Measurements from ENCODE around the gene HIP1R. TPM values are rescaled to one million over a fixed set of nuclear protein-coding genes. Genes with fewer than 3 reads are reported as not detected.

HIP1R gene
- total and polyA plus RNA-seq, 11 donors = 14.9 to 49.5 (median 19.6) TPM

- peaks cover 0 to 27% (median 6%) of the 10 kb centered on the region in 9 donors for H3K36me3 ChIP-seq
- 86 to 95% (median 88%) methylated on average over 15 to 17 of the region's 17 CpGs for WGBS, 4 donors
Observed at GRCh38 chr12:122853582-122854245, 18.5 kb downstream of the HIP1R start.

DNA sequence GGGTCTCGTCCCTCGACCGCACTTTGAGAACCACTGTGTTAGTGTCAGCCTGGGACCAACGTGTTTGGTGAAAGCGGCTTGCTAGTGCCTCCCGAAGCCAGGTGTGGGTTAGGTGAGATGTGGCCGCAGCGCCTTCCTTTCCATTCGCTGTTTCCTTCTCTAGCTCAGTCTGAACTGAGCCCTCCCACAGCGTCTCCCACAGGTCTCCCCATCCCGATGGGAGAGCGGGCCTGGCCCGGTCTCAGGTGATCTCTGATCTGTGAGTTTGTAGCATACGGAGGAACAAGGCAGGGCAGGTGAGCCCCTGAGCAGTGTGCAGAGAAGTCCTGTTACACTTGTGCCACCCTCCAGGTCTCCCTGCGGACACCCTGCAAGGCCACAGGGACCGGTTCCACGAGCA lies 19.3 kb downstream of the HIP1R start:
- H3K4me1 ChIP-seq = peaks cover 0 to 34% (median 16%) of the 10 kb centered on the region in 12 donors
- DNase-seq (peak in 2 of 5 donors; percentile 19 to 42), ATAC-seq (no peak)
- H3K4me3 ChIP-seq = no peak overlapping the region
- no peaks in the 10 kb centered on the region for H3K9me3 ChIP-seq
- intact Hi-C loops (cut with DNase I) = no loop called here
- no peak overlapping the region for H3K27ac ChIP-seq
- no peak for TF ChIP-seq POLR2A (IDR thresholded peaks at IDR 0.05)
- TF ChIP-seq, protein P1, sequence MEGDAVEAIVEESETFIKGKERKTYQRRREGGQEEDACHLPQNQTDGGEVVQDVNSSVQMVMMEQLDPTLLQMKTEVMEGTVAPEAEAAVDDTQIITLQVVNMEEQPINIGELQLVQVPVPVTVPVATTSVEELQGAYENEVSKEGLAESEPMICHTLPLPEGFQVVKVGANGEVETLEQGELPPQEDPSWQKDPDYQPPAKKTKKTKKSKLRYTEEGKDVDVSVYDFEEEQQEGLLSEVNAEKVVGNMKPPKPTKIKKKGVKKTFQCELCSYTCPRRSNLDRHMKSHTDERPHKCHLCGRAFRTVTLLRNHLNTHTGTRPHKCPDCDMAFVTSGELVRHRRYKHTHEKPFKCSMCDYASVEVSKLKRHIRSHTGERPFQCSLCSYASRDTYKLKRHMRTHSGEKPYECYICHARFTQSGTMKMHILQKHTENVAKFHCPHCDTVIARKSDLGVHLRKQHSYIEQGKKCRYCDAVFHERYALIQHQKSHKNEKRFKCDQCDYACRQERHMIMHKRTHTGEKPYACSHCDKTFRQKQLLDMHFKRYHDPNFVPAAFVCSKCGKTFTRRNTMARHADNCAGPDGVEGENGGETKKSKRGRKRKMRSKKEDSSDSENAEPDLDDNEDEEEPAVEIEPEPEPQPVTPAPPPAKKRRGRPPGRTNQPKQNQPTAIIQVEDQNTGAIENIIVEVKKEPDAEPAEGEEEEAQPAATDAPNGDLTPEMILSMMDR (IDR thresholded peaks at IDR 0.05) = no peak
- peaks cover 0 to 26% (median 6%) of the 10 kb centered on the region in 9 donors for H3K36me3 ChIP-seq
- no peaks in the 10 kb centered on the region for H3K27me3 ChIP-seq
- WGBS, 4 donors = 94 to 95% (median 94%) methylated on average over 14 to 17 of the region's 17 CpGs

More at GRCh38 chr12:122853582-122854245, 18.5 kb downstream of the HIP1R start:
- no peak for TF ChIP-seq POLR2A (IDR thresholded peaks at IDR 0.05)
- TF ChIP-seq, protein P1 (IDR thresholded peaks at IDR 0.05) = no peak
- Histone ChIP-seq H3K27me3 (no peaks in the 10 kb centered on the region), H3K4me1 (peaks cover 0 to 42% (median 16%) of the 10 kb centered on the region in 12 donors), H3K9me3 (no peaks in the 10 kb centered on the region), H3K27ac (no peak overlapping the region), H3K4me3 (no peak overlapping the region)
- DNase-seq (no peak), ATAC-seq (no peak)
- intact Hi-C loops (cut with DNase I) = no loop called here

GRCh38 chr12:122855071-122855829 lies 20.0 kb downstream of the HIP1R start:
- no peak for ATAC-seq
- no peaks in the 10 kb centered on the region for H3K27me3 ChIP-seq
- H3K36me3 ChIP-seq = peaks cover 0 to 26% (median 6%) of the 10 kb centered on the region in 9 donors
- H3K4me3 ChIP-seq = no peak overlapping the region
- DNase-seq = peak in 2 of 5 donors; percentile 5 to 58
- no peak for TF ChIP-seq POLR2A (IDR thresholded peaks at IDR 0.05)
- TF ChIP-seq, protein P1 (IDR thresholded peaks at IDR 0.05) = no peak
- no peaks in the 10 kb centered on the region for H3K9me3 ChIP-seq
- 89 to 97% (median 92%) methylated on average over 13 to 24 of the region's 24 CpGs for WGBS, 4 donors
- intact Hi-C loops (cut with DNase I) = no loop called here
- H3K27ac ChIP-seq = no peak overlapping the region
- H3K4me1 ChIP-seq = peaks cover 0 to 32% (median 16%) of the 10 kb centered on the region in 12 donors

Data from heart left ventricle (tissue), 16 donors.